H1 (cell line): ENCODE data around the gene NT5DC1. TPM values are rescaled to one million over a fixed set of nuclear protein-coding genes. Genes with fewer than 3 reads are reported as not detected.
"Not testable (repeated sequence)": the region's sequence is repeated elsewhere in the genome, so short reads cannot be mapped to it uniquely, and the experiment has no call there.

Source experiments
- CTCF ChIA-PET: fragments of 300-600 bp; sonication (Branson Sonifier 250); formaldehyde crosslinking; loops from one replicate; lab custom pipeline; 2021; ENCODE audit not compliant: partially characterized antibody; lab: Charles Lee
- POLR2A ChIA-PET: fragments of 300-600 bp; sonication (Branson Sonifier 250); formaldehyde crosslinking; loops from one replicate; lab custom pipeline; 2021; ENCODE audit warnings: inconsistent platforms; ENCODE audit not compliant: partially characterized antibody; lab: Charles Lee
- DNase-seq, 2 experiments: peaks; one replicate each; pipeline versions ENCODE4 v3.0.0 to v3.0.0-alpha.2; 2010 to 2022; ENCODE audit warnings: low spot score in 2 of 2, low read depth in 1 of 2, mixed read lengths in 1 of 2
- FAIRE-seq: peaks from 2 replicates; lab custom pipeline; 2011; peaks lifted over from hg19 to GRCh38; lab: Jason Lieb, UNC
- H2AFZ ChIP-seq: 2 replicates; pipeline ENCODE4 v1.8.1; 2012; ENCODE audit warnings: low read length, inconsistent platforms
- H2AK5ac ChIP-seq: 2 replicates; pipeline ENCODE4 v1.6.1; 2013; ENCODE audit warnings: low read depth, low read length
- H2BK120ac ChIP-seq: replicated peaks from 2 replicates; pipeline ENCODE3; 2013; ENCODE audit warnings: low read depth, low read length, inconsistent platforms
- H2BK12ac ChIP-seq: 2 replicates; pipeline ENCODE4 v1.6.1; 2013; ENCODE audit warnings: low read depth, low read length
- H2BK15ac ChIP-seq: 2 replicates; pipeline ENCODE4 v1.6.1; 2013; ENCODE audit warnings: low read length
- H2BK20ac ChIP-seq: 2 replicates; pipeline ENCODE4 v1.6.1; 2013; ENCODE audit warnings: low read length
- H2BK5ac ChIP-seq: 2 replicates; pipeline ENCODE4 v1.6.1; 2013; ENCODE audit warnings: low read depth, low read length
- H3K14ac ChIP-seq: 2 replicates; pipeline ENCODE4 v1.6.1; 2013; ENCODE audit warnings: inconsistent platforms; ENCODE audit not compliant: insufficient read length
- H3K18ac ChIP-seq: 2 replicates; pipeline ENCODE4 v1.6.1; 2013; ENCODE audit warnings: low read length; ENCODE audit errors: extremely low read depth
- H3K23ac ChIP-seq: 2 replicates; pipeline ENCODE4 v1.6.1; 2013; ENCODE audit warnings: inconsistent platforms; ENCODE audit not compliant: insufficient read length
- H3K23me2 ChIP-seq: 2 replicates; pipeline ENCODE4 v1.6.1; 2013; ENCODE audit warnings: low read depth, low read length
- H3K27ac ChIP-seq: 2 replicates; pipeline ENCODE4 v1.6.1; 2011; ENCODE audit warnings: low read depth, low read length, inconsistent platforms
- H3K27me3 ChIP-seq, 4 experiments: replicated peaks in 1 of 4; 1 replicate in 1 of 4; 2 replicates in 3 of 4; pipeline versions ENCODE4 v1.6.1 to v1.8.1; 2011 to 2013; ENCODE audit warnings: low read length in 3 of 4, mild to moderate bottlenecking in 3 of 4, inconsistent platforms in 2 of 4, mixed read lengths in 2 of 4, moderate library complexity in 1 of 4; ENCODE audit not compliant: control insufficient read depth in 3 of 4, insufficient read depth in 3 of 4; ENCODE audit errors: extremely low read depth in 1 of 4
- H3K36me3 ChIP-seq, 4 experiments: 2 replicates each; pipeline versions ENCODE4 v1.6.1 to v1.8.1; 2011 to 2013; ENCODE audit warnings: mild to moderate bottlenecking in 4 of 4, low read length in 3 of 4, moderate library complexity in 2 of 4, control low read depth in 1 of 4, inconsistent platforms in 1 of 4; ENCODE audit not compliant: insufficient read depth in 4 of 4, control insufficient read depth in 2 of 4
- H3K4ac ChIP-seq: replicated peaks from 2 replicates; pipeline ENCODE3; 2013; ENCODE audit warnings: low read length, low read depth, mixed read lengths, inconsistent platforms; ENCODE audit not compliant: insufficient read length
- H3K4me1 ChIP-seq, 4 experiments: replicated peaks in 1 of 4; 1 replicate in 1 of 4; 2 replicates in 3 of 4; pipeline versions ENCODE4 v1.6.1 to v1.8.1; 2011 to 2013; ENCODE audit warnings: low read length in 3 of 4, inconsistent platforms in 2 of 4, mixed read lengths in 1 of 4; ENCODE audit not compliant: insufficient read depth in 4 of 4, control insufficient read depth in 3 of 4
- H3K4me2 ChIP-seq, 2 experiments: 2 replicates each; pipeline versions ENCODE4 v1.6.1 to v1.8.1; 2011 to 2013; ENCODE audit warnings: low read depth in 2 of 2, low read length in 2 of 2, control low read depth in 1 of 2, inconsistent platforms in 1 of 2, mild to moderate bottlenecking in 1 of 2; ENCODE audit not compliant: insufficient read depth in 1 of 2
- H3K4me3 ChIP-seq, 4 experiments: fragments of 200-600, 300-600 bp in 1 of 4; sonication (generic), shearing (Covaris generic), sonication (Bioruptor Twin) in 1 of 4; 2 replicates each; pipeline versions ENCODE4 v1.5.1 to v1.8.1; 2011 to 2016; ENCODE audit warnings: low read length in 4 of 4, low read depth in 3 of 4, control low read depth in 2 of 4, inconsistent platforms in 2 of 4, mild to moderate bottlenecking in 2 of 4, mixed read lengths in 1 of 4, moderate library complexity in 1 of 4; ENCODE audit not compliant: insufficient read depth in 2 of 4; ENCODE audit errors: extremely low read depth in 1 of 4
- H3K56ac ChIP-seq: replicated peaks from 2 replicates; pipeline ENCODE3; 2013; ENCODE audit warnings: low read depth, mild to moderate bottlenecking, mixed read lengths, low read length, inconsistent platforms; ENCODE audit not compliant: insufficient read length
- H3K79me1 ChIP-seq: 2 replicates; pipeline ENCODE4 v1.6.1; 2013; ENCODE audit warnings: low read depth, low read length, control low read depth
- H3K79me2 ChIP-seq, 2 experiments: 2 replicates each; pipeline versions ENCODE4 v1.6.1 to v1.8.1; 2012 to 2013; ENCODE audit warnings: low read length in 2 of 2, mild to moderate bottlenecking in 2 of 2, inconsistent platforms in 1 of 2; ENCODE audit not compliant: insufficient read depth in 2 of 2, control insufficient read depth in 1 of 2
- H3K9ac ChIP-seq, 4 experiments: replicated peaks in 1 of 4; 1 replicate in 1 of 4; 2 replicates in 3 of 4; pipeline versions ENCODE4 v1.6.1 to v1.8.1; 2011 to 2013; ENCODE audit warnings: low read depth in 3 of 4, low read length in 3 of 4, control low read depth in 2 of 4, mild to moderate bottlenecking in 2 of 4, moderate library complexity in 2 of 4, inconsistent platforms in 1 of 4; ENCODE audit errors: extremely low read depth in 1 of 4
- H3K9me3 ChIP-seq, 2 experiments: 2 replicates each; pipeline versions ENCODE4 v1.6.1 to v1.8.1; 2012 to 2013; ENCODE audit warnings: mild to moderate bottlenecking in 2 of 2, moderate library complexity in 2 of 2, control low read depth in 1 of 2, inconsistent platforms in 1 of 2, low read depth in 1 of 2, low read length in 1 of 2, mixed read lengths in 1 of 2; ENCODE audit not compliant: insufficient read depth in 2 of 2
- H4K20me1 ChIP-seq, 2 experiments: replicated peaks in 1 of 2; 2 replicates each; pipeline versions ENCODE3 to v1.8.1; 2011 to 2013; ENCODE audit warnings: inconsistent platforms in 2 of 2, low read length in 2 of 2, mild to moderate bottlenecking in 1 of 2; ENCODE audit not compliant: insufficient read depth in 2 of 2, control insufficient read depth in 1 of 2
- H4K5ac ChIP-seq: 2 replicates; pipeline ENCODE4 v1.6.1; 2013; ENCODE audit warnings: low read length, low read depth, mixed read lengths, inconsistent platforms; ENCODE audit not compliant: insufficient read length
- H4K8ac ChIP-seq: 2 replicates; pipeline ENCODE4 v1.8.0; 2013; ENCODE audit warnings: mild to moderate bottlenecking, moderate library complexity, low read length, inconsistent platforms; ENCODE audit not compliant: insufficient read depth; ENCODE audit errors: extremely low read depth
- H4K91ac ChIP-seq: replicated peaks from 2 replicates; pipeline ENCODE3; 2013; ENCODE audit warnings: low read length, mixed read lengths, inconsistent platforms; ENCODE audit not compliant: insufficient read length
- WGBS, 2 experiments: shearing (Covaris generic) in 1 of 2; methylation state at CpG; one replicate each; pipeline versions ENCODE4 v1.1.6 to v1.1.7; 2013 to 2015; ENCODE audit warnings: low lambda C conversion rate in 2 of 2, mixed read lengths in 2 of 2, inconsistent platforms in 1 of 2, low coverage in 1 of 2, missing lambda C conversion rate in 1 of 2; ENCODE audit not compliant: insufficient replicate concordance in 2 of 2, insufficient coverage in 1 of 2, insufficient read length in 1 of 2; ENCODE audit errors: extremely low coverage in 1 of 2, missing lambda C conversion rate in 1 of 2; 5-methylcytosine and 5-hydroxymethylcytosine counted together
- polyA plus RNA-seq, 7 experiments: library from polyadenylated mRNA; depleted of rRNA in 3 of 7; stranded (reverse) in 5 of 7; unstranded in 2 of 7; fragments of >200 nt in 5 of 7; fragments of 200-250 nt in 2 of 7; gene quantifications; 1 replicate in 5 of 7; 2 replicates in 1 of 7; 4 replicates in 1 of 7; pipeline versions ENCODE4 v1.2.1 to v1.2.3, GENCODE V29; 2011 to 2013; ENCODE audit warnings: missing spikeins in 2 of 7, mixed read lengths in 2 of 7
- total RNA-seq: library from RNA; stranded (reverse); fragmentation: NEBNext Ultra II Directional; extraction: Animal tissue kit (Norgen Biotek cat#: 25700); gene quantifications from 2 replicates; pipeline ENCODE4 v1.2.1, GENCODE V29; 2021

Gene NT5DC1
- total and polyA plus RNA-seq, 2 of the 8 experiments (the other 6 are each of a cell fraction or from before 2014, with no cell fraction given): 25.3 to 72.7 TPM

DNA sequence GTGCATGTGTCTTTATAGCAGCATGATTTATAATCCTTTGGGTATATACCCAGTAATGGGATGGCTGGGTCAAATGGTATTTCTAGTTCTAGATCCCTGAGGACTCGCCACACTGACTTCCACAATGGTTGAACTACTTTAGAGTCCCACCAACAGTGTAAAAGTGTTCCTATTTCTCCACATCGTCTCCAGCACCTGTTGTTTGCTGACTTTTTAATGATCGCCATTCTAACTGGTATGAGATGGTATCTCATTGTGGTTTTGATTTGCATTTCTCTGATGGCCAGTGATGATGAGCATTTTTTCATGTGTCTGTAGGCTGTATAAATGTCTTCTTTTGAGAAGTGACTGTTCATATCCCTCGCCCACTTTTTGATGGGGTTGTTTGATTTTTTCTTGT lies 184.3 kb downstream of the NT5DC1 start:
- H3K36me3 ChIP-seq, H3K9me3 ChIP-seq, H3K27me3 ChIP-seq, H3K79me2 ChIP-seq, H2AFZ ChIP-seq, H3K4me1 ChIP-seq, H3K79me1 ChIP-seq, H2BK15ac ChIP-seq, H3K56ac ChIP-seq, H4K8ac ChIP-seq, H3K23me2 ChIP-seq, H3K27ac ChIP-seq, DNase-seq, H2AK5ac ChIP-seq, H3K14ac ChIP-seq, H2BK12ac ChIP-seq, H3K18ac ChIP-seq, H3K4me2 ChIP-seq, H2BK5ac ChIP-seq, H4K20me1 ChIP-seq, FAIRE-seq, H4K5ac ChIP-seq, CTCF ChIA-PET, POLR2A ChIA-PET, H3K4me3 ChIP-seq, H3K23ac ChIP-seq, H4K91ac ChIP-seq, H3K9ac ChIP-seq, H2BK20ac ChIP-seq, H2BK120ac ChIP-seq, H3K4ac ChIP-seq: not testable (repeated sequence)
- 93% methylated on average over 4 of the region's 4 CpGs; no CpG with 5 or more reads in 1 of the 2 experiments for WGBS, 2 experiments
